H9 (cell line): ENCODE results near the gene CDK14. TPM values are rescaled to one million over a fixed set of nuclear protein-coding genes. Genes with fewer than 3 reads are reported as not detected.

Experiments used
- DNase-seq: peaks from one replicate; pipeline ENCODE4 v3.0.0-alpha.2; 2017
- H2AFZ ChIP-seq: one replicate; pipeline ENCODE4 v1.6.1; 2013; ENCODE audit warnings: mild to moderate bottlenecking, low read length, control low read depth, moderate library complexity
- H2AK5ac ChIP-seq: 2 replicates; pipeline ENCODE4 v1.6.1; 2013; ENCODE audit warnings: low read length, control low read depth, mixed read lengths; ENCODE audit not compliant: insufficient read length
- H2BK120ac ChIP-seq: one replicate; pipeline ENCODE4 v1.6.1; 2013; ENCODE audit warnings: low read depth, mild to moderate bottlenecking, low read length, control low read depth, inconsistent platforms; ENCODE audit not compliant: poor library complexity, severe bottlenecking
- H2BK12ac ChIP-seq: 2 replicates; pipeline ENCODE4 v1.6.1; 2013; ENCODE audit warnings: low read length, control low read depth, mixed read lengths, low read depth; ENCODE audit not compliant: insufficient read length
- H2BK15ac ChIP-seq: 2 replicates; pipeline ENCODE4 v1.6.1; 2013; ENCODE audit warnings: low read depth, low read length, control low read depth
- H2BK20ac ChIP-seq: one replicate; pipeline ENCODE4 v1.6.1; 2013; ENCODE audit warnings: low read depth, mild to moderate bottlenecking, low read length, control low read depth, inconsistent platforms; ENCODE audit not compliant: poor library complexity, severe bottlenecking
- H2BK5ac ChIP-seq: 2 replicates; pipeline ENCODE4 v1.6.1; 2013; ENCODE audit warnings: low read length, control low read depth, mixed read lengths; ENCODE audit not compliant: insufficient read length
- H3K14ac ChIP-seq: 2 replicates; pipeline ENCODE4 v1.6.1; 2013; ENCODE audit warnings: low read length, control low read depth; ENCODE audit not compliant: insufficient read depth
- H3K18ac ChIP-seq: 2 replicates; pipeline ENCODE4 v1.6.1; 2013; ENCODE audit warnings: low read depth, mild to moderate bottlenecking, mixed read lengths, low read length, control low read depth; ENCODE audit not compliant: insufficient read length
- H3K23ac ChIP-seq: 2 replicates; pipeline ENCODE4 v1.6.1; 2013; ENCODE audit warnings: low read length, control low read depth, mixed read lengths, low read depth; ENCODE audit not compliant: insufficient read length
- H3K23me2 ChIP-seq: 2 replicates; pipeline ENCODE4 v1.6.1; 2013; ENCODE audit warnings: low read depth, mild to moderate bottlenecking, mixed read lengths, low read length, control low read depth; ENCODE audit not compliant: insufficient read length, poor library complexity, severe bottlenecking
- H3K27ac ChIP-seq: 2 replicates; pipeline ENCODE4 v1.5.1; 2013; ENCODE audit warnings: low read length, control low read depth, mixed read lengths, low read depth; ENCODE audit not compliant: insufficient read length
- H3K27me3 ChIP-seq: 2 replicates; pipeline ENCODE4 v1.6.1; 2013; ENCODE audit warnings: low read length, control low read depth, inconsistent platforms; ENCODE audit not compliant: insufficient read depth
- H3K4ac ChIP-seq: 2 replicates; pipeline ENCODE4 v1.6.1; 2013; ENCODE audit warnings: low read depth, mild to moderate bottlenecking, control low read depth, inconsistent platforms, low read length, moderate library complexity
- H3K4me1 ChIP-seq: 2 replicates; pipeline ENCODE4 v1.6.1; 2013; ENCODE audit warnings: low read length, control low read depth, inconsistent platforms; ENCODE audit not compliant: insufficient read depth
- H3K4me2 ChIP-seq: 2 replicates; pipeline ENCODE4 v1.6.1; 2013; ENCODE audit warnings: low read length, control low read depth, mixed read lengths; ENCODE audit not compliant: insufficient read length, insufficient read depth
- H3K56ac ChIP-seq: 2 replicates; pipeline ENCODE4 v1.6.1; 2013; ENCODE audit warnings: low read depth, mild to moderate bottlenecking, mixed read lengths, low read length, control low read depth; ENCODE audit not compliant: insufficient read length
- H3K79me1 ChIP-seq: 2 replicates; pipeline ENCODE4 v1.6.1; 2013; ENCODE audit warnings: low read depth, mild to moderate bottlenecking, moderate library complexity, low read length, control low read depth, inconsistent platforms; ENCODE audit not compliant: insufficient read depth, poor library complexity, severe bottlenecking
- H3K79me2 ChIP-seq: 2 replicates; pipeline ENCODE4 v1.6.1; 2013; ENCODE audit warnings: low read length, control low read depth, inconsistent platforms; ENCODE audit not compliant: insufficient read depth
- H3K9ac ChIP-seq: 2 replicates; pipeline ENCODE4 v1.6.1; 2013; ENCODE audit warnings: low read length, control low read depth, mixed read lengths; ENCODE audit not compliant: insufficient read length; ENCODE audit errors: extremely low read depth
- H3K9me3 ChIP-seq: one replicate; pipeline ENCODE4 v1.6.1; 2013; ENCODE audit warnings: low read depth, low read length, inconsistent platforms; ENCODE audit not compliant: control insufficient read depth
- H3T11ph ChIP-seq: one replicate; pipeline ENCODE4 v1.6.1; 2013; ENCODE audit warnings: mild to moderate bottlenecking, low read length, control low read depth, inconsistent platforms
- H4K20me1 ChIP-seq: one replicate; pipeline ENCODE4 v1.6.1; 2013; ENCODE audit not compliant: control insufficient read depth, insufficient read length, insufficient read depth
- H4K5ac ChIP-seq: 2 replicates; pipeline ENCODE4 v1.6.1; 2013; ENCODE audit warnings: low read depth, mild to moderate bottlenecking, mixed read lengths, low read length, control low read depth; ENCODE audit not compliant: insufficient read length
- H4K8ac ChIP-seq: replicated peaks from 2 replicates; pipeline ENCODE4 v1.6.1; 2013; ENCODE audit warnings: low read length, control low read depth, mixed read lengths, low read depth; ENCODE audit not compliant: insufficient read length
- H4K91ac ChIP-seq: 2 replicates; pipeline ENCODE4 v1.6.1; 2013; ENCODE audit warnings: low read depth, mild to moderate bottlenecking, moderate library complexity, mixed read lengths, low read length, control low read depth; ENCODE audit not compliant: insufficient read length
- H3K27ac Mint-ChIP-seq, 3 experiments: 2 replicates in 2 of 3; 3 replicates in 1 of 3; pipeline ENCODE4 v1.8.0; 2020 to 2021; ENCODE audit warnings: mixed read lengths in 3 of 3, mild to moderate bottlenecking in 1 of 3, moderate library complexity in 1 of 3
- H3K27me3 Mint-ChIP-seq: 2 replicates; pipeline ENCODE4 v1.8.0; 2021; ENCODE audit warnings: low read depth, mild to moderate bottlenecking, moderate library complexity, mixed read lengths
- H3K36me3 Mint-ChIP-seq, 3 experiments: 2 replicates in 2 of 3; 3 replicates in 1 of 3; pipeline ENCODE4 v1.8.0; 2020 to 2021; ENCODE audit warnings: low read depth in 3 of 3, mixed read lengths in 3 of 3; ENCODE audit not compliant: insufficient read depth in 1 of 3
- H3K4me1 Mint-ChIP-seq, 2 experiments: 2 replicates each; pipeline ENCODE4 v1.8.0; 2020; ENCODE audit warnings: mixed read lengths in 2 of 2
- H3K4me3 Mint-ChIP-seq, 2 experiments: 2 replicates in 1 of 2; 3 replicates in 1 of 2; pipeline ENCODE4 v1.8.0; 2020 to 2021; ENCODE audit warnings: mild to moderate bottlenecking in 2 of 2, mixed read lengths in 2 of 2, moderate library complexity in 1 of 2
- H3K9me3 Mint-ChIP-seq, 2 experiments: 2 replicates in 1 of 2; 3 replicates in 1 of 2; pipeline ENCODE4 v1.8.0; 2020; ENCODE audit warnings: mild to moderate bottlenecking in 2 of 2, mixed read lengths in 2 of 2, moderate library complexity in 1 of 2
- WGBS: extraction: QIAGEN DNeasy Blood & Tissue Kit; methylation state at CpG from one replicate; pipeline ENCODE4 v1.1.7; 2013; ENCODE audit warnings: missing lambda C conversion rate, low lambda C conversion rate, mixed read lengths; ENCODE audit not compliant: insufficient read length; ENCODE audit errors: extremely low coverage; 5-methylcytosine and 5-hydroxymethylcytosine counted together
- total RNA-seq: library from RNA; stranded (reverse); gene quantifications from 2 replicates; pipeline ENCODE4 v1.2.1, GENCODE V29; 2021
- TF ChIP-seq, protein P1 (sequence below): fragments of 200-600 bp; sonication (generic); conservative IDR thresholded peaks from 3 replicates; pipeline ENCODE4 v1.8.0; 2021; ENCODE audit warnings: antibody characterized with exemption, mild to moderate bottlenecking

CDK14 gene
- total RNA-seq, 1 experiment from 2014 or later = 23.9 TPM

DNA sequence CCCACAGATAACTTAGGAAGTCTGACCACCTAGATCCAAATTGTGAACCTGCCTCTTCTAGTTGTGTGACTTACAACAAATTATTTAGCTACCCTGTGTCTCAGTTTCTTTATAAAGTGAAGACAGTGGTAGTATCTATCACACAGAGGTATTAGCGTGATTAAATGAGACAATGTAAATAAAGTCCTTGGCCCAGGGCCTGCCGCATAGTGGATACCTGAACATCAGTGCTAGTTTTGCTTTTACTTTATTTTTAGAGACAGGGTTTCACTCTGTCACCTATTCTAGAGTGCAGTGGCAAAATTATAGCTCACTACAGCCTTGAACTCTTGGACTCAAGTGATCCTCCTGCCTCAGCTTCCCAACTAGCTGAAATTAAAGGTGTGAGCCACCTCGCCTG lies 177.1 kb downstream of the CDK14 start:
- no CpG with 5 or more reads among the region's 3 CpGs for WGBS
- no peak overlapping the region for H3K4ac ChIP-seq
- H2BK20ac ChIP-seq = no peak overlapping the region
- H3K4me2 ChIP-seq = no peak overlapping the region
- H3K27ac ChIP-seq = no peak overlapping the region
- no peak overlapping the region for H3K9ac ChIP-seq
- H2AFZ ChIP-seq = no peak overlapping the region
- no peak overlapping the region for H3K56ac ChIP-seq
- no peaks in the 10 kb centered on the region for H3K79me2 ChIP-seq
- Mint-ChIP-seq H3K27ac (no peak overlapping the region), H3K9me3 (no peaks in the 10 kb centered on the region; a peak in 1 of 5 replicates), H3K27me3 (no peaks in the 10 kb centered on the region), H3K4me1 (no peaks in the 10 kb centered on the region), H3K36me3 (peaks cover 4 to 7% (median 5%) of the 10 kb centered on the region in 3 experiments; a peak in 5 of 7 replicates), H3K4me3 (no peak overlapping the region)
- H2BK12ac ChIP-seq = no peak overlapping the region
- no peaks in the 10 kb centered on the region for H3K27me3 ChIP-seq
- H4K91ac ChIP-seq = no peak overlapping the region
- H2BK15ac ChIP-seq = no peak overlapping the region
- no peak overlapping the region for H3T11ph ChIP-seq
- no peak overlapping the region for H2BK120ac ChIP-seq
- no peaks in the 10 kb centered on the region for H3K9me3 ChIP-seq
- no peaks in the 10 kb centered on the region for H4K20me1 ChIP-seq
- H4K8ac ChIP-seq = no peak overlapping the region
- no peaks in the 10 kb centered on the region for H3K79me1 ChIP-seq
- no peak for DNase-seq
- H3K23me2 ChIP-seq = no peaks in the 10 kb centered on the region
- no peak overlapping the region for H4K5ac ChIP-seq
- no peak overlapping the region for H3K23ac ChIP-seq
- H2BK5ac ChIP-seq = no peak overlapping the region
- H3K18ac ChIP-seq = no peak overlapping the region
- H3K14ac ChIP-seq = no peak overlapping the region
- TF ChIP-seq, protein P1, sequence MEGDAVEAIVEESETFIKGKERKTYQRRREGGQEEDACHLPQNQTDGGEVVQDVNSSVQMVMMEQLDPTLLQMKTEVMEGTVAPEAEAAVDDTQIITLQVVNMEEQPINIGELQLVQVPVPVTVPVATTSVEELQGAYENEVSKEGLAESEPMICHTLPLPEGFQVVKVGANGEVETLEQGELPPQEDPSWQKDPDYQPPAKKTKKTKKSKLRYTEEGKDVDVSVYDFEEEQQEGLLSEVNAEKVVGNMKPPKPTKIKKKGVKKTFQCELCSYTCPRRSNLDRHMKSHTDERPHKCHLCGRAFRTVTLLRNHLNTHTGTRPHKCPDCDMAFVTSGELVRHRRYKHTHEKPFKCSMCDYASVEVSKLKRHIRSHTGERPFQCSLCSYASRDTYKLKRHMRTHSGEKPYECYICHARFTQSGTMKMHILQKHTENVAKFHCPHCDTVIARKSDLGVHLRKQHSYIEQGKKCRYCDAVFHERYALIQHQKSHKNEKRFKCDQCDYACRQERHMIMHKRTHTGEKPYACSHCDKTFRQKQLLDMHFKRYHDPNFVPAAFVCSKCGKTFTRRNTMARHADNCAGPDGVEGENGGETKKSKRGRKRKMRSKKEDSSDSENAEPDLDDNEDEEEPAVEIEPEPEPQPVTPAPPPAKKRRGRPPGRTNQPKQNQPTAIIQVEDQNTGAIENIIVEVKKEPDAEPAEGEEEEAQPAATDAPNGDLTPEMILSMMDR = no peak
- H3K4me1 ChIP-seq = no peaks in the 10 kb centered on the region
- H2AK5ac ChIP-seq = no peak overlapping the region
